NCI-H2107 (cell line): ENCODE data around the gene RITA1.

Source experiments
- DNase-seq: peaks from one replicate; lab custom pipeline; 2025; lab: John Stamatoyannopoulos, UW

Gene RITA1

GRCh38 chr12:113180333-113180732 is 5.2 kb upstream of the RITA1 start:
- DNase-seq: no peak

GRCh38 chr12:113181975-113182374 is 3.5 kb upstream of the RITA1 start:
- DNase-seq: no peak

- DNase-seq: no peak
Measured at GRCh38 chr12:113183030-113183589, 2.4 kb upstream of the RITA1 start.

GRCh38 chr12:113184098-113184899 is 1.2 kb upstream of the RITA1 start:
- no peak for DNase-seq

GRCh38 chr12:113184900-113185179 is 681 bp upstream of the RITA1 start:
- DNase-seq: peak; percentile 66

GRCh38 chr12:113186033-113186365 is 478 bp downstream of the RITA1 start:
- DNase-seq: no peak

- DNase-seq: no peak
Measured at GRCh38 chr12:113186666-113187325, 1.3 kb downstream of the RITA1 start.

GRCh38 chr12:113189361-113189760 is 3.8 kb downstream of the RITA1 start:
- no peak for DNase-seq

- DNase-seq: no peak
Measured at GRCh38 chr12:113190761-113191160, 5.2 kb downstream of the RITA1 start.

- no peak for DNase-seq
Measured at GRCh38 chr12:113191227-113191626, 5.7 kb downstream of the RITA1 start.

GRCh38 chr12:113194971-113195391 is 9.5 kb downstream of the RITA1 start:
- DNase-seq: no peak

- no peak for DNase-seq
Measured at GRCh38 chr12:113195598-113195997, 10.1 kb downstream of the RITA1 start.

- DNase-seq: no peak
Measured at GRCh38 chr12:113196582-113196981, 11.1 kb downstream of the RITA1 start.

- peak; percentile 50 for DNase-seq
Measured at GRCh38 chr12:113196990-113197389, 11.5 kb downstream of the RITA1 start.

GRCh38 chr12:113197518-113198077 is 12.1 kb downstream of the RITA1 start:
- DNase-seq: no peak

- no peak for DNase-seq
Measured at GRCh38 chr12:113198296-113198695, 12.8 kb downstream of the RITA1 start.

GRCh38 chr12:113200021-113200797 is 14.7 kb downstream of the RITA1 start:
- DNase-seq: no peak

- DNase-seq: no peak
Measured at GRCh38 chr12:113201187-113202177, 16.0 kb downstream of the RITA1 start.

GRCh38 chr12:113202300-113203075 is 17.0 kb downstream of the RITA1 start:
- DNase-seq: no peak
